HepG2 (cell line): ENCODE results near the gene KIF22. TPM values are rescaled to one million over a fixed set of nuclear protein-coding genes. Genes with fewer than 3 reads are reported as not detected.

Experiments
- AGO1 ChIP-seq: fragments of 200-400 bp; formaldehyde crosslinking; IDR thresholded peaks from 2 replicates; pipeline ENCODE4 v1.6.1; 2017; ENCODE audit warnings: mild to moderate bottlenecking, low read depth, low read length, moderate library complexity; ENCODE audit not compliant: poor library complexity, severe bottlenecking
- DDIT3 ChIP-seq: sonication (generic); formaldehyde crosslinking; IDR thresholded peaks from 2 replicates; pipeline ENCODE4 v1.4.0; 2020; ENCODE audit warnings: mild to moderate bottlenecking, missing genetic modification reagents
- ELF4 ChIP-seq: sonication (generic); formaldehyde crosslinking; IDR thresholded peaks from 2 replicates; pipeline ENCODE4 v1.5.0; 2020; ENCODE audit warnings: missing genetic modification reagents, mild to moderate bottlenecking, moderate library complexity, borderline replicate concordance
- FOXJ3 ChIP-seq: sonication (generic); formaldehyde crosslinking; IDR thresholded peaks from 2 replicates; pipeline ENCODE4 v1.4.0; 2020; ENCODE audit warnings: missing genetic modification reagents, mild to moderate bottlenecking, borderline replicate concordance
- HOXA7 ChIP-seq: sonication (generic); formaldehyde crosslinking; IDR thresholded peaks from 2 replicates; pipeline ENCODE4 v1.8.1; 2022; ENCODE audit warnings: mild to moderate bottlenecking, missing genetic modification reagents, moderate library complexity
- KDM3A ChIP-seq: IDR thresholded peaks from 2 replicates; pipeline ENCODE4 v1.6.1; 2018; ENCODE audit warnings: low read depth, missing compliant biosample characterization
- MLXIP ChIP-seq: sonication (generic); formaldehyde crosslinking; IDR thresholded peaks from 2 replicates; pipeline ENCODE4 v1.9.0; 2021; ENCODE audit warnings: missing genetic modification reagents, borderline replicate concordance
- NR0B2 ChIP-seq: sonication (generic); formaldehyde crosslinking; IDR thresholded peaks from 2 replicates; pipeline ENCODE4 v1.4.0; 2020; ENCODE audit warnings: mild to moderate bottlenecking, missing genetic modification reagents
- POLR2A ChIP-seq, 2 experiments: IDR thresholded peaks; 2 replicates each; pipeline ENCODE4 v1.6.1; 2011; ENCODE audit warnings: low read depth in 2 of 2, low read length in 2 of 2, mild to moderate bottlenecking in 1 of 2, moderate library complexity in 1 of 2; ENCODE audit not compliant: insufficient read depth in 1 of 2
- PREB ChIP-seq: sonication (generic); formaldehyde crosslinking; IDR thresholded peaks from 2 replicates; pipeline ENCODE4 v1.4.0; 2020; ENCODE audit warnings: missing genetic modification reagents
- REL ChIP-seq: sonication (generic); formaldehyde crosslinking; conservative IDR thresholded peaks from 2 replicates; pipeline ENCODE4 v1.8.0; 2022; ENCODE audit warnings: mild to moderate bottlenecking, missing genetic modification reagents, moderate library complexity
- SAP130 ChIP-seq: IDR thresholded peaks from 2 replicates; pipeline ENCODE4 v1.6.1; 2016; ENCODE audit warnings: low read depth
- TBP ChIP-seq: sonication (generic); formaldehyde crosslinking; IDR thresholded peaks from 2 replicates; pipeline ENCODE4 v1.5.0; 2020; ENCODE audit warnings: missing genetic modification reagents
- YEATS4 ChIP-seq: sonication (generic); formaldehyde crosslinking; IDR thresholded peaks from 2 replicates; pipeline ENCODE4 v1.4.0; 2020; ENCODE audit warnings: missing genetic modification reagents, borderline replicate concordance
- ZNF138 ChIP-seq: sonication (generic); formaldehyde crosslinking; IDR thresholded peaks from 2 replicates; pipeline ENCODE4 v1.5.0; 2020; ENCODE audit warnings: mild to moderate bottlenecking, low read depth, missing genetic modification reagents
- ZNF260 ChIP-seq: sonication (generic); formaldehyde crosslinking; IDR thresholded peaks from 2 replicates; pipeline ENCODE4 v1.4.0; 2020; ENCODE audit warnings: missing genetic modification reagents, low read depth, mild to moderate bottlenecking, borderline replicate concordance
- ZNF34 ChIP-seq: sonication (generic); formaldehyde crosslinking; IDR thresholded peaks from 2 replicates; pipeline ENCODE4 v1.4.0; 2020; ENCODE audit warnings: mild to moderate bottlenecking, missing genetic modification reagents, borderline replicate concordance
- ZNF484 ChIP-seq: sonication (generic); formaldehyde crosslinking; IDR thresholded peaks from 2 replicates; pipeline ENCODE4 v1.5.1; 2020; ENCODE audit warnings: mild to moderate bottlenecking, low read depth, missing genetic modification reagents, borderline replicate concordance
- ZNF501 ChIP-seq: sonication (generic); formaldehyde crosslinking; IDR thresholded peaks from 2 replicates; pipeline ENCODE4 v1.5.1; 2020; ENCODE audit warnings: mild to moderate bottlenecking, moderate library complexity, missing genetic modification reagents
- ZNF674 ChIP-seq: sonication (generic); formaldehyde crosslinking; IDR thresholded peaks from 2 replicates; pipeline ENCODE4 v1.5.0; 2020; ENCODE audit warnings: low read depth, mild to moderate bottlenecking, missing genetic modification reagents
- ZNF7 ChIP-seq: IDR thresholded peaks from 2 replicates; pipeline ENCODE4 v1.6.1; 2016; ENCODE audit warnings: missing biosample characterization, missing genetic modification reagents
- polyA plus RNA-seq, 8 experiments: library from polyadenylated mRNA; depleted of rRNA in 3 of 8; stranded (reverse) in 7 of 8; unstranded in 1 of 8; fragments of >200 nt; fragmentation: Illumina TruSeq in 4 of 8; extraction: Trizol in 4 of 8; gene quantifications; 2 replicates each; pipeline versions ENCODE4 v1.2.1 to v1.2.3, GENCODE V29; 2011 to 2016; ENCODE audit warnings: low read depth in 4 of 8, missing spikeins in 1 of 8, mixed read lengths in 1 of 8; ENCODE audit not compliant: insufficient read depth in 1 of 8
- total RNA-seq, 5 experiments: library from RNA; depleted of rRNA; stranded (reverse); fragments of >200 nt; fragmentation: Illumina TruSeq; extraction: Trizol; gene quantifications; 2 replicates each; pipeline ENCODE4 v1.2.3, GENCODE V29; 2016; ENCODE audit warnings: low read depth in 1 of 5
- TF ChIP-seq, protein P1 (sequence below): sonication (generic); formaldehyde crosslinking; IDR thresholded peaks from 2 replicates; pipeline ENCODE4 v1.8.0; 2023; ENCODE audit warnings: mild to moderate bottlenecking, missing genetic modification reagents
- TF ChIP-seq, protein P2 (sequence below): IDR thresholded peaks from 2 replicates; pipeline ENCODE4 v1.6.1; 2016

KIF22 gene
- total and polyA plus RNA-seq, 2 of the 13 experiments (the other 11 are each of a cell fraction or from before 2014, with no cell fraction given): 95.8 to 118 TPM

GRCh38 chr16:29820730-29821642 lies 30.4 kb downstream of the KIF22 start (continued):
- no peak for TF ChIP-seq ZNF138 (CRISPR knock-in tag)
- no peak for TF ChIP-seq TBP (CRISPR knock-in tag)
- no peak for TF ChIP-seq FOXJ3
- TF ChIP-seq, protein P1, sequence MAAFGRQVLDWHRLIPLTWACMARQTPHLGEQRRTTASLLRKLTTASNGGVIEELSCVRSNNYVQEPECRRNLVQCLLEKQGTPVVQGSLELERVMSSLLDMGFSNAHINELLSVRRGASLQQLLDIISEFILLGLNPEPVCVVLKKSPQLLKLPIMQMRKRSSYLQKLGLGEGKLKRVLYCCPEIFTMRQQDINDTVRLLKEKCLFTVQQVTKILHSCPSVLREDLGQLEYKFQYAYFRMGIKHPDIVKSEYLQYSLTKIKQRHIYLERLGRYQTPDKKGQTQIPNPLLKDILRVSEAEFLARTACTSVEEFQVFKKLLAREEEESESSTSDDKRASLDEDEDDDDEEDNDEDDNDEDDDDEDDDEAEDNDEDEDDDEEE: no peak
- TF ChIP-seq ZNF484: no peak
- TF ChIP-seq ZNF260: no peak
- TF ChIP-seq HOXA7 (CRISPR knock-in tag): no peak
- 0 out of 2 replicates have a peak, but pooled peaks have one; percentile 2 for TF ChIP-seq NR0B2
- TF ChIP-seq ZNF501 (CRISPR knock-in tag): 0 out of 2 replicates have a peak, but pooled peaks have one; percentile 5
- no peak for TF ChIP-seq ZNF674 (CRISPR knock-in tag)
- TF ChIP-seq POLR2A (IDR thresholded peaks at IDR 0.05; ENCODE audit: insufficient read depth in 1 of 2, low read depth in 2 of 2, low read length in 2 of 2): peak; percentile 1 to 47; a peak in 1 of 4 replicates
- TF ChIP-seq PREB (CRISPR knock-in tag): no peak
- no peak for TF ChIP-seq ELF4 (CRISPR knock-in tag)
- no peak for TF ChIP-seq ZNF34 (CRISPR knock-in tag)
- peak; percentile 27; the same call in 1 of the 2 replicates for TF ChIP-seq SAP130 (CRISPR knock-in tag)
- no peak for TF ChIP-seq ZNF7 (CRISPR knock-in tag)
- TF ChIP-seq YEATS4: 0 out of 2 replicates have a peak, but pooled peaks have one; percentile 14
- no peak for TF ChIP-seq DDIT3 (CRISPR knock-in tag)
- TF ChIP-seq MLXIP: no peak
- TF ChIP-seq KDM3A (CRISPR knock-in tag): no peak
- TF ChIP-seq AGO1: peak; percentile 61
- TF ChIP-seq, protein P2, sequence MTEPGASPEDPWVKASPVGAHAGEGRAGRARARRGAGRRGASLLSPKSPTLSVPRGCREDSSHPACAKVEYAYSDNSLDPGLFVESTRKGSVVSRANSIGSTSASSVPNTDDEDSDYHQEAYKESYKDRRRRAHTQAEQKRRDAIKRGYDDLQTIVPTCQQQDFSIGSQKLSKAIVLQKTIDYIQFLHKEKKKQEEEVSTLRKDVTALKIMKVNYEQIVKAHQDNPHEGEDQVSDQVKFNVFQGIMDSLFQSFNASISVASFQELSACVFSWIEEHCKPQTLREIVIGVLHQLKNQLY (CRISPR knock-in tag): no peak
- no peak for TF ChIP-seq REL
